H1 (cell line): ENCODE measurements around the gene ODAPH. TPM values are rescaled to one million over a fixed set of nuclear protein-coding genes. Genes with fewer than 3 reads are reported as not detected.

Experiments used
- CTCF ChIA-PET: fragments of 300-600 bp; sonication (Branson Sonifier 250); formaldehyde crosslinking; loops from one replicate; lab custom pipeline; 2021; ENCODE audit not compliant: partially characterized antibody; lab: Charles Lee
- POLR2A ChIA-PET: fragments of 300-600 bp; sonication (Branson Sonifier 250); formaldehyde crosslinking; loops from one replicate; lab custom pipeline; 2021; ENCODE audit warnings: inconsistent platforms; ENCODE audit not compliant: partially characterized antibody; lab: Charles Lee
- DNase-seq, 2 experiments: peaks; one replicate each; pipeline versions ENCODE4 v3.0.0 to v3.0.0-alpha.2; 2010 to 2022; ENCODE audit warnings: low spot score in 2 of 2, low read depth in 1 of 2, mixed read lengths in 1 of 2
- FAIRE-seq: peaks from 2 replicates; lab custom pipeline; 2011; peaks lifted over from hg19 to GRCh38; lab: Jason Lieb, UNC
- H2AFZ ChIP-seq: 2 replicates; pipeline ENCODE4 v1.8.1; 2012; ENCODE audit warnings: low read length, inconsistent platforms
- H2AK5ac ChIP-seq: 2 replicates; pipeline ENCODE4 v1.6.1; 2013; ENCODE audit warnings: low read depth, low read length
- H2BK120ac ChIP-seq: replicated peaks from 2 replicates; pipeline ENCODE3; 2013; ENCODE audit warnings: low read depth, low read length, inconsistent platforms
- H2BK12ac ChIP-seq: 2 replicates; pipeline ENCODE4 v1.6.1; 2013; ENCODE audit warnings: low read depth, low read length
- H2BK15ac ChIP-seq: 2 replicates; pipeline ENCODE4 v1.6.1; 2013; ENCODE audit warnings: low read length
- H2BK20ac ChIP-seq: 2 replicates; pipeline ENCODE4 v1.6.1; 2013; ENCODE audit warnings: low read length
- H2BK5ac ChIP-seq: 2 replicates; pipeline ENCODE4 v1.6.1; 2013; ENCODE audit warnings: low read depth, low read length
- H3K14ac ChIP-seq: 2 replicates; pipeline ENCODE4 v1.6.1; 2013; ENCODE audit warnings: inconsistent platforms; ENCODE audit not compliant: insufficient read length
- H3K18ac ChIP-seq: 2 replicates; pipeline ENCODE4 v1.6.1; 2013; ENCODE audit warnings: low read length; ENCODE audit errors: extremely low read depth
- H3K23ac ChIP-seq: 2 replicates; pipeline ENCODE4 v1.6.1; 2013; ENCODE audit warnings: inconsistent platforms; ENCODE audit not compliant: insufficient read length
- H3K23me2 ChIP-seq: 2 replicates; pipeline ENCODE4 v1.6.1; 2013; ENCODE audit warnings: low read depth, low read length
- H3K27ac ChIP-seq: 2 replicates; pipeline ENCODE4 v1.6.1; 2011; ENCODE audit warnings: low read depth, low read length, inconsistent platforms
- H3K27me3 ChIP-seq, 4 experiments: replicated peaks in 1 of 4; 1 replicate in 1 of 4; 2 replicates in 3 of 4; pipeline versions ENCODE4 v1.6.1 to v1.8.1; 2011 to 2013; ENCODE audit warnings: low read length in 3 of 4, mild to moderate bottlenecking in 3 of 4, inconsistent platforms in 2 of 4, mixed read lengths in 2 of 4, moderate library complexity in 1 of 4; ENCODE audit not compliant: control insufficient read depth in 3 of 4, insufficient read depth in 3 of 4; ENCODE audit errors: extremely low read depth in 1 of 4
- H3K36me3 ChIP-seq, 4 experiments: 2 replicates each; pipeline versions ENCODE4 v1.6.1 to v1.8.1; 2011 to 2013; ENCODE audit warnings: mild to moderate bottlenecking in 4 of 4, low read length in 3 of 4, moderate library complexity in 2 of 4, control low read depth in 1 of 4, inconsistent platforms in 1 of 4; ENCODE audit not compliant: insufficient read depth in 4 of 4, control insufficient read depth in 2 of 4
- H3K4ac ChIP-seq: replicated peaks from 2 replicates; pipeline ENCODE3; 2013; ENCODE audit warnings: low read length, low read depth, mixed read lengths, inconsistent platforms; ENCODE audit not compliant: insufficient read length
- H3K4me1 ChIP-seq, 4 experiments: replicated peaks in 1 of 4; 1 replicate in 1 of 4; 2 replicates in 3 of 4; pipeline versions ENCODE4 v1.6.1 to v1.8.1; 2011 to 2013; ENCODE audit warnings: low read length in 3 of 4, inconsistent platforms in 2 of 4, mixed read lengths in 1 of 4; ENCODE audit not compliant: insufficient read depth in 4 of 4, control insufficient read depth in 3 of 4
- H3K4me2 ChIP-seq, 2 experiments: 2 replicates each; pipeline versions ENCODE4 v1.6.1 to v1.8.1; 2011 to 2013; ENCODE audit warnings: low read depth in 2 of 2, low read length in 2 of 2, control low read depth in 1 of 2, inconsistent platforms in 1 of 2, mild to moderate bottlenecking in 1 of 2; ENCODE audit not compliant: insufficient read depth in 1 of 2
- H3K4me3 ChIP-seq, 4 experiments: fragments of 200-600, 300-600 bp in 1 of 4; sonication (generic), shearing (Covaris generic), sonication (Bioruptor Twin) in 1 of 4; 2 replicates each; pipeline versions ENCODE4 v1.5.1 to v1.8.1; 2011 to 2016; ENCODE audit warnings: low read length in 4 of 4, low read depth in 3 of 4, control low read depth in 2 of 4, inconsistent platforms in 2 of 4, mild to moderate bottlenecking in 2 of 4, mixed read lengths in 1 of 4, moderate library complexity in 1 of 4; ENCODE audit not compliant: insufficient read depth in 2 of 4; ENCODE audit errors: extremely low read depth in 1 of 4
- H3K56ac ChIP-seq: replicated peaks from 2 replicates; pipeline ENCODE3; 2013; ENCODE audit warnings: low read depth, mild to moderate bottlenecking, mixed read lengths, low read length, inconsistent platforms; ENCODE audit not compliant: insufficient read length
- H3K79me1 ChIP-seq: 2 replicates; pipeline ENCODE4 v1.6.1; 2013; ENCODE audit warnings: low read depth, low read length, control low read depth
- H3K79me2 ChIP-seq, 2 experiments: 2 replicates each; pipeline versions ENCODE4 v1.6.1 to v1.8.1; 2012 to 2013; ENCODE audit warnings: low read length in 2 of 2, mild to moderate bottlenecking in 2 of 2, inconsistent platforms in 1 of 2; ENCODE audit not compliant: insufficient read depth in 2 of 2, control insufficient read depth in 1 of 2
- H3K9ac ChIP-seq, 4 experiments: replicated peaks in 1 of 4; 1 replicate in 1 of 4; 2 replicates in 3 of 4; pipeline versions ENCODE4 v1.6.1 to v1.8.1; 2011 to 2013; ENCODE audit warnings: low read depth in 3 of 4, low read length in 3 of 4, control low read depth in 2 of 4, mild to moderate bottlenecking in 2 of 4, moderate library complexity in 2 of 4, inconsistent platforms in 1 of 4; ENCODE audit errors: extremely low read depth in 1 of 4
- H3K9me3 ChIP-seq, 2 experiments: 2 replicates each; pipeline versions ENCODE4 v1.6.1 to v1.8.1; 2012 to 2013; ENCODE audit warnings: mild to moderate bottlenecking in 2 of 2, moderate library complexity in 2 of 2, control low read depth in 1 of 2, inconsistent platforms in 1 of 2, low read depth in 1 of 2, low read length in 1 of 2, mixed read lengths in 1 of 2; ENCODE audit not compliant: insufficient read depth in 2 of 2
- H4K20me1 ChIP-seq, 2 experiments: replicated peaks in 1 of 2; 2 replicates each; pipeline versions ENCODE3 to v1.8.1; 2011 to 2013; ENCODE audit warnings: inconsistent platforms in 2 of 2, low read length in 2 of 2, mild to moderate bottlenecking in 1 of 2; ENCODE audit not compliant: insufficient read depth in 2 of 2, control insufficient read depth in 1 of 2
- H4K5ac ChIP-seq: 2 replicates; pipeline ENCODE4 v1.6.1; 2013; ENCODE audit warnings: low read length, low read depth, mixed read lengths, inconsistent platforms; ENCODE audit not compliant: insufficient read length
- H4K8ac ChIP-seq: 2 replicates; pipeline ENCODE4 v1.8.0; 2013; ENCODE audit warnings: mild to moderate bottlenecking, moderate library complexity, low read length, inconsistent platforms; ENCODE audit not compliant: insufficient read depth; ENCODE audit errors: extremely low read depth
- H4K91ac ChIP-seq: replicated peaks from 2 replicates; pipeline ENCODE3; 2013; ENCODE audit warnings: low read length, mixed read lengths, inconsistent platforms; ENCODE audit not compliant: insufficient read length
- CTCF ChIP-seq, 3 experiments: IDR thresholded peaks; 1 replicate in 2 of 3; 2 replicates in 1 of 3; pipeline versions ENCODE4 v1.5.1 to v1.6.1; 2011; ENCODE audit warnings: low read length in 3 of 3, mild to moderate bottlenecking in 3 of 3, inconsistent platforms in 2 of 3, low read depth in 1 of 3, moderate library complexity in 1 of 3; ENCODE audit not compliant: insufficient read depth in 1 of 3; ENCODE audit errors: control extremely low read depth in 1 of 3
- GTF2F1 ChIP-seq: IDR thresholded peaks from 2 replicates; pipeline ENCODE4 v1.6.1; 2012; ENCODE audit warnings: low read depth, low read length, improper control_type of control experiment, borderline replicate concordance
- JUND ChIP-seq: IDR thresholded peaks from 2 replicates; pipeline ENCODE4 v1.6.1; 2011; ENCODE audit warnings: mild to moderate bottlenecking, improper control_type of control experiment, low read length
- NANOG ChIP-seq: IDR thresholded peaks from 2 replicates; pipeline ENCODE4 v1.6.1; 2011; ENCODE audit warnings: low read length, low read depth, mild to moderate bottlenecking, inconsistent platforms; ENCODE audit not compliant: insufficient read depth, poor library complexity, severe bottlenecking
- NRF1 ChIP-seq: IDR thresholded peaks from 2 replicates; pipeline ENCODE4 v1.6.1; 2011; ENCODE audit warnings: mild to moderate bottlenecking, low read depth, low read length, improper control_type of control experiment
- PHF8 ChIP-seq: fragments of 200-600 bp; sonication (generic); conservative IDR thresholded peaks from 2 replicates; pipeline ENCODE4 v1.7.1; 2012; ENCODE audit warnings: low read depth, mild to moderate bottlenecking, inconsistent platforms, low read length, moderate library complexity
- RAD21 ChIP-seq, 2 experiments: IDR thresholded peaks in 1 of 2; conservative IDR thresholded peaks in 1 of 2; 2 replicates each; pipeline ENCODE4 v1.6.1; 2011; ENCODE audit warnings: low read depth in 2 of 2, low read length in 2 of 2, improper control_type of control experiment in 1 of 2, inconsistent platforms in 1 of 2, mild to moderate bottlenecking in 1 of 2, moderate library complexity in 1 of 2
- SIX5 ChIP-seq: IDR thresholded peaks from 2 replicates; pipeline ENCODE4 v1.6.1; 2011; ENCODE audit warnings: mild to moderate bottlenecking, low read depth, low read length
- SRF ChIP-seq: IDR thresholded peaks from 2 replicates; pipeline ENCODE4 v1.6.1; 2011; ENCODE audit warnings: mild to moderate bottlenecking, low read depth, low read length, moderate library complexity
- USF2 ChIP-seq: IDR thresholded peaks from 2 replicates; pipeline ENCODE4 v1.6.1; 2011; ENCODE audit warnings: low read length, improper control_type of control experiment
- WGBS, 2 experiments: shearing (Covaris generic) in 1 of 2; methylation state at CpG; one replicate each; pipeline versions ENCODE4 v1.1.6 to v1.1.7; 2013 to 2015; ENCODE audit warnings: low lambda C conversion rate in 2 of 2, mixed read lengths in 2 of 2, inconsistent platforms in 1 of 2, low coverage in 1 of 2, missing lambda C conversion rate in 1 of 2; ENCODE audit not compliant: insufficient replicate concordance in 2 of 2, insufficient coverage in 1 of 2, insufficient read length in 1 of 2; ENCODE audit errors: extremely low coverage in 1 of 2, missing lambda C conversion rate in 1 of 2; 5-methylcytosine and 5-hydroxymethylcytosine counted together
- polyA plus RNA-seq, 7 experiments: library from polyadenylated mRNA; depleted of rRNA in 3 of 7; stranded (reverse) in 5 of 7; unstranded in 2 of 7; fragments of >200 nt in 5 of 7; fragments of 200-250 nt in 2 of 7; gene quantifications; 1 replicate in 5 of 7; 2 replicates in 1 of 7; 4 replicates in 1 of 7; pipeline versions ENCODE4 v1.2.1 to v1.2.3, GENCODE V29; 2011 to 2013; ENCODE audit warnings: missing spikeins in 2 of 7, mixed read lengths in 2 of 7
- total RNA-seq: library from RNA; stranded (reverse); fragmentation: NEBNext Ultra II Directional; extraction: Animal tissue kit (Norgen Biotek cat#: 25700); gene quantifications from 2 replicates; pipeline ENCODE4 v1.2.1, GENCODE V29; 2021

The ODAPH gene
- total and polyA plus RNA-seq, 2 of the 8 experiments (the other 6 are each of a cell fraction or from before 2014, with no cell fraction given), result not detected

GRCh38 chr4:75584067-75584466, 28.2 kb downstream of the ODAPH start:
- H3K14ac ChIP-seq, result no peak overlapping the region
- no peak overlapping the region for H3K18ac ChIP-seq
- H3K36me3 ChIP-seq, result no peaks in the 10 kb centered on the region
- no peak overlapping the region for H2BK120ac ChIP-seq
- H3K27ac ChIP-seq, result no peak overlapping the region
- no peak overlapping the region for H4K5ac ChIP-seq
- ChIA-PET CTCF (interaction anchor here (0.9 to 1.6 kb wide), 4 partner anchors 13 to 332 kb away, joined by 3 to 5 read pairs (median 4); no protein-coding TSS in a partner anchor), POLR2A (no interaction called here)
- no peaks in the 10 kb centered on the region for H3K27me3 ChIP-seq
- H3K4me2 ChIP-seq, result no peak overlapping the region
- FAIRE-seq (no peak), DNase-seq (no peak)
- no peak overlapping the region for H2BK12ac ChIP-seq
- no peak overlapping the region for H4K8ac ChIP-seq
- H2AFZ ChIP-seq, result no peak overlapping the region
- H3K23ac ChIP-seq, result no peak overlapping the region
- H2BK20ac ChIP-seq, result no peak overlapping the region
- no peak overlapping the region for H2AK5ac ChIP-seq
- H3K9ac ChIP-seq, result no peak overlapping the region
- H3K23me2 ChIP-seq, result no peaks in the 10 kb centered on the region
- no peak overlapping the region for H2BK15ac ChIP-seq
- H3K79me1 ChIP-seq, result no peaks in the 10 kb centered on the region
- no peaks in the 10 kb centered on the region for H4K20me1 ChIP-seq
- no peaks in the 10 kb centered on the region for H3K4me1 ChIP-seq
- H4K91ac ChIP-seq, result no peak overlapping the region
- H2BK5ac ChIP-seq, result no peak overlapping the region
- no peaks in the 10 kb centered on the region for H3K79me2 ChIP-seq
- H3K9me3 ChIP-seq, result no peaks in the 10 kb centered on the region
- no peak overlapping the region for H3K56ac ChIP-seq
- no peak overlapping the region for H3K4me3 ChIP-seq
- no peak overlapping the region for H3K4ac ChIP-seq
- 96% methylated on average over 2 of the region's 2 CpGs; no CpG with 5 or more reads in 1 of the 2 experiments for WGBS, 2 experiments
- no peak for TF ChIP-seq RAD21 (IDR thresholded peaks at IDR 0.05 in 1 of 2, conservative IDR thresholded peaks at IDR 0.05 in 1 of 2; ENCODE audit: low read depth in 2 of 2, low read length in 2 of 2)
- no peak for TF ChIP-seq SIX5
- no peak for TF ChIP-seq GTF2F1
- TF ChIP-seq JUND, result no peak
- no peak for TF ChIP-seq NRF1
- no peak for TF ChIP-seq USF2
- no peak for TF ChIP-seq CTCF (IDR thresholded peaks at IDR 0.05; ENCODE audit: control extremely low read depth in 1 of 3, insufficient read depth in 1 of 3, low read depth in 1 of 3, low read length in 3 of 3)
- no peak for TF ChIP-seq NANOG
- TF ChIP-seq SRF, result no peak
- no peak for TF ChIP-seq PHF8
